ENCODE results near the gene THBS2.

GRCh38 chr6:169167581-169168301 lies 85.9 kb downstream of the THBS2 start:
- TF ChIP-seq, protein P1, sequence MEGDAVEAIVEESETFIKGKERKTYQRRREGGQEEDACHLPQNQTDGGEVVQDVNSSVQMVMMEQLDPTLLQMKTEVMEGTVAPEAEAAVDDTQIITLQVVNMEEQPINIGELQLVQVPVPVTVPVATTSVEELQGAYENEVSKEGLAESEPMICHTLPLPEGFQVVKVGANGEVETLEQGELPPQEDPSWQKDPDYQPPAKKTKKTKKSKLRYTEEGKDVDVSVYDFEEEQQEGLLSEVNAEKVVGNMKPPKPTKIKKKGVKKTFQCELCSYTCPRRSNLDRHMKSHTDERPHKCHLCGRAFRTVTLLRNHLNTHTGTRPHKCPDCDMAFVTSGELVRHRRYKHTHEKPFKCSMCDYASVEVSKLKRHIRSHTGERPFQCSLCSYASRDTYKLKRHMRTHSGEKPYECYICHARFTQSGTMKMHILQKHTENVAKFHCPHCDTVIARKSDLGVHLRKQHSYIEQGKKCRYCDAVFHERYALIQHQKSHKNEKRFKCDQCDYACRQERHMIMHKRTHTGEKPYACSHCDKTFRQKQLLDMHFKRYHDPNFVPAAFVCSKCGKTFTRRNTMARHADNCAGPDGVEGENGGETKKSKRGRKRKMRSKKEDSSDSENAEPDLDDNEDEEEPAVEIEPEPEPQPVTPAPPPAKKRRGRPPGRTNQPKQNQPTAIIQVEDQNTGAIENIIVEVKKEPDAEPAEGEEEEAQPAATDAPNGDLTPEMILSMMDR (IDR thresholded peaks at IDR 0.05; ENCODE audit: low read length): no peak
- no peak for TF ChIP-seq EZH2 (optimal IDR thresholded peaks at IDR 0.05; ENCODE audit: low read depth, low read length)
